Large intestine (tissue), 3 donors: ENCODE data around the gene PTPN4. TPM values are rescaled to one million over a fixed set of nuclear protein-coding genes. Genes with fewer than 3 reads are reported as not detected.

Source experiments
- DNase-seq, 2 donors: peaks; one replicate each; pipeline versions ENCODE4 v3.0.0 to v3.0.0-alpha.2; 2013
- H3K27ac ChIP-seq: one replicate; pipeline ENCODE4 v1.5.1; 2013; ENCODE audit warnings: low read length
- H3K27me3 ChIP-seq: 2 replicates; pipeline ENCODE4 v1.6.1; 2013; ENCODE audit warnings: low read length; ENCODE audit not compliant: control insufficient read depth, insufficient read depth
- H3K36me3 ChIP-seq: 2 replicates; pipeline ENCODE4 v1.6.1; 2013; ENCODE audit warnings: low read length; ENCODE audit not compliant: control insufficient read depth, insufficient read depth
- H3K4me1 ChIP-seq: one replicate; pipeline ENCODE4 v1.6.1; 2013; ENCODE audit warnings: low read length; ENCODE audit not compliant: control insufficient read depth, insufficient read depth
- H3K4me3 ChIP-seq: one replicate; pipeline ENCODE4 v1.5.1; 2013; ENCODE audit warnings: low read length
- H3K9me3 ChIP-seq: one replicate; pipeline ENCODE4 v1.6.1; 2013; ENCODE audit warnings: mild to moderate bottlenecking, low read depth, low read length, moderate library complexity; ENCODE audit not compliant: control insufficient read depth
- WGBS: methylation state at CpG from one replicate; pipeline ENCODE4 v1.1.5; 2013; ENCODE audit warnings: low lambda C conversion rate; ENCODE audit not compliant: insufficient coverage; 5-methylcytosine and 5-hydroxymethylcytosine counted together
- polyA plus RNA-seq: library from polyadenylated mRNA; unstranded; fragments of 120-200 nt; gene quantifications from one replicate; pipeline ENCODE4 v1.2.1, GENCODE V29; 2013

The PTPN4 gene
- polyA plus RNA-seq, 1 donor: 13.3 TPM

- no peak overlapping the region for H3K27ac ChIP-seq
- WGBS: no CpG with 5 or more reads among the region's 6 CpGs
- no peaks in the 10 kb centered on the region for H3K36me3 ChIP-seq
- H3K4me3 ChIP-seq: no peak overlapping the region
- no peaks in the 10 kb centered on the region for H3K27me3 ChIP-seq
- no peaks in the 10 kb centered on the region for H3K9me3 ChIP-seq
- no peak for DNase-seq
- no peaks in the 10 kb centered on the region for H3K4me1 ChIP-seq
These were observed 27.0 kb upstream of the PTPN4 start for GRCh38 chr2:119732601-119733164.

GRCh38 chr2:119734047-119734446, 25.7 kb upstream of the PTPN4 start:
- 80% methylated on average over 1 of the region's 4 CpGs for WGBS
- H3K4me1 ChIP-seq: no peaks in the 10 kb centered on the region
- no peak overlapping the region for H3K27ac ChIP-seq
- no peaks in the 10 kb centered on the region for H3K36me3 ChIP-seq
- H3K9me3 ChIP-seq: no peaks in the 10 kb centered on the region
- no peaks in the 10 kb centered on the region for H3K27me3 ChIP-seq
- H3K4me3 ChIP-seq: no peak overlapping the region
- DNase-seq: no peak

GRCh38 chr2:119735565-119735964, 24.2 kb upstream of the PTPN4 start:
- no peak for DNase-seq
- Histone ChIP-seq H3K27ac (no peak overlapping the region), H3K9me3 (no peaks in the 10 kb centered on the region), H3K27me3 (no peaks in the 10 kb centered on the region), H3K4me3 (no peak overlapping the region), H3K36me3 (no peaks in the 10 kb centered on the region), H3K4me1 (no peaks in the 10 kb centered on the region)
- 100% methylated on average over 1 of the region's 8 CpGs for WGBS

GRCh38 chr2:119736021-119736420, 23.7 kb upstream of the PTPN4 start:
- no CpG with 5 or more reads among the region's 5 CpGs for WGBS
- Histone ChIP-seq H3K27me3 (no peaks in the 10 kb centered on the region), H3K9me3 (no peaks in the 10 kb centered on the region), H3K4me1 (no peaks in the 10 kb centered on the region), H3K27ac (no peak overlapping the region), H3K4me3 (no peak overlapping the region), H3K36me3 (no peaks in the 10 kb centered on the region)
- DNase-seq: no peak

GRCh38 chr2:119739580-119740255, 20.0 kb upstream of the PTPN4 start:
- Histone ChIP-seq H3K27ac (no peak overlapping the region), H3K4me1 (no peaks in the 10 kb centered on the region), H3K36me3 (no peaks in the 10 kb centered on the region), H3K4me3 (no peak overlapping the region), H3K27me3 (no peaks in the 10 kb centered on the region), H3K9me3 (no peaks in the 10 kb centered on the region)
- no peak for DNase-seq
- WGBS: no CpG with 5 or more reads among the region's 3 CpGs

- Histone ChIP-seq H3K27me3 (no peaks in the 10 kb centered on the region), H3K4me3 (no peak overlapping the region), H3K4me1 (no peaks in the 10 kb centered on the region), H3K9me3 (no peaks in the 10 kb centered on the region), H3K27ac (no peak overlapping the region), H3K36me3 (no peaks in the 10 kb centered on the region)
- WGBS: no CpG with 5 or more reads among the region's 3 CpGs
- no peak for DNase-seq
These were observed 18.7 kb upstream of the PTPN4 start for GRCh38 chr2:119741001-119741400.

GRCh38 chr2:119741868-119742267, 17.9 kb upstream of the PTPN4 start:
- Histone ChIP-seq H3K4me3 (no peak overlapping the region), H3K27ac (no peak overlapping the region), H3K36me3 (no peaks in the 10 kb centered on the region), H3K27me3 (peaks cover 1% of the 10 kb centered on the region), H3K4me1 (no peaks in the 10 kb centered on the region), H3K9me3 (no peaks in the 10 kb centered on the region)
- WGBS: no CpG with 5 or more reads among the region's 3 CpGs
- no peak for DNase-seq

GRCh38 chr2:119744335-119744939, 15.3 kb upstream of the PTPN4 start:
- WGBS: no CpG with 5 or more reads among the region's 2 CpGs
- Histone ChIP-seq H3K9me3 (no peaks in the 10 kb centered on the region), H3K27ac (no peak overlapping the region), H3K36me3 (no peaks in the 10 kb centered on the region), H3K27me3 (peaks cover 6% of the 10 kb centered on the region), H3K4me1 (no peaks in the 10 kb centered on the region), H3K4me3 (no peak overlapping the region)
- DNase-seq: no peak

GRCh38 chr2:119745566-119745965, 14.2 kb upstream of the PTPN4 start:
- Histone ChIP-seq H3K4me1 (no peaks in the 10 kb centered on the region), H3K27ac (no peak overlapping the region), H3K27me3 (peaks cover 6% of the 10 kb centered on the region), H3K9me3 (no peaks in the 10 kb centered on the region), H3K4me3 (no peak overlapping the region), H3K36me3 (no peaks in the 10 kb centered on the region)
- DNase-seq: no peak
- no CpG with 5 or more reads among the region's 2 CpGs for WGBS

GRCh38 chr2:119746836-119747686, 12.7 kb upstream of the PTPN4 start:
- DNase-seq: no peak
- 60% methylated on average over 1 of the region's 15 CpGs for WGBS
- H3K9me3 ChIP-seq: no peaks in the 10 kb centered on the region
- H3K36me3 ChIP-seq: no peaks in the 10 kb centered on the region
- H3K27me3 ChIP-seq: peaks cover 6% of the 10 kb centered on the region
- no peak overlapping the region for H3K27ac ChIP-seq
- H3K4me1 ChIP-seq: no peaks in the 10 kb centered on the region
- no peak overlapping the region for H3K4me3 ChIP-seq
